Ovary (tissue), 3 donors: Measurements from ENCODE around the gene NAA10.

ENCODE experiments used
- CTCF ChIP-seq, 3 donors: fragments of 450-650 bp in 2 of 3; fragments of 200-600 bp in 1 of 3; IDR thresholded peaks; one replicate each; pipeline versions ENCODE4 v1.5.1 to v1.8.0; 2016 to 2022; ENCODE audit warnings: antibody characterized with exemption in 3 of 3, mild to moderate bottlenecking in 1 of 3
- EP300 ChIP-seq: sonication (generic); formaldehyde crosslinking; IDR thresholded peaks from one replicate; pipeline ENCODE4 v1.6.1; 2017; ENCODE audit warnings: antibody characterized with exemption
- donor health status: DM: no; HTN: no; CAD: no.

GRCh38 chrX:153884590-153884989 lies 50.2 kb downstream of the NAA10 start:
- TF ChIP-seq EP300 (no peak), CTCF (IDR thresholded peaks at IDR 0.05) (no peak)
